H4 (cell line): Measurements from ENCODE around the gene TEAD4. TPM values are rescaled to one million over a fixed set of nuclear protein-coding genes. Genes with fewer than 3 reads are reported as not detected.
A peak's percentile ranks its signal among the peaks of the same experiment; 100 is the strongest.

Experiments used
- DNase-seq: peaks from one replicate; pipeline ENCODE4 v3.0.0-alpha.2; 2015; ENCODE audit warnings: low spot score
- total RNA-seq: library from RNA; depleted of rRNA; stranded (reverse); fragments of >200 nt; shearing (Covaris generic); gene quantifications from 2 replicates; pipeline ENCODE4 v1.2.3, GENCODE V29; 2014

Gene TEAD4
- total RNA-seq, 1 experiment from 2014 or later, result 23.6 TPM

GRCh38 chr12:2960390-2960956 lies 1.3 kb downstream of the TEAD4 start:
- peak; percentile 26 for DNase-seq

- no peak for DNase-seq
Measured at GRCh38 chr12:2960996-2961616, 1.9 kb downstream of the TEAD4 start.

- no peak for DNase-seq
Measured at GRCh38 chr12:2961705-2962104, 2.5 kb downstream of the TEAD4 start.

GRCh38 chr12:2963154-2963759 lies 4.1 kb downstream of the TEAD4 start:
- no peak for DNase-seq

- no peak for DNase-seq
Measured at GRCh38 chr12:2963760-2964292, 4.6 kb downstream of the TEAD4 start.

- DNase-seq, result no peak
Measured at GRCh38 chr12:2967651-2968050, 8.5 kb downstream of the TEAD4 start.

- no peak for DNase-seq
Measured at GRCh38 chr12:2970744-2971143, 11.5 kb downstream of the TEAD4 start.

GRCh38 chr12:2973566-2973965 lies 14.4 kb downstream of the TEAD4 start:
- no peak for DNase-seq

GRCh38 chr12:2974560-2974971 lies 15.4 kb downstream of the TEAD4 start:
- DNase-seq, result no peak

- no peak for DNase-seq
Measured at GRCh38 chr12:2976581-2976996, 17.4 kb downstream of the TEAD4 start.

GRCh38 chr12:2977776-2978175 lies 18.6 kb downstream of the TEAD4 start:
- DNase-seq, result no peak

- no peak for DNase-seq
Measured at GRCh38 chr12:2979806-2980205, 20.6 kb downstream of the TEAD4 start.

- no peak for DNase-seq
Measured at GRCh38 chr12:2980630-2981029, 21.4 kb downstream of the TEAD4 start.

- DNase-seq, result no peak
Measured at GRCh38 chr12:2982361-2982760, 23.2 kb downstream of the TEAD4 start.

- DNase-seq, result no peak
Measured at GRCh38 chr12:2984249-2984648, 25.1 kb downstream of the TEAD4 start.

GRCh38 chr12:2984698-2985097 lies 25.5 kb downstream of the TEAD4 start:
- no peak for DNase-seq

- DNase-seq, result no peak
Measured at GRCh38 chr12:2986876-2987275, 27.7 kb downstream of the TEAD4 start.

GRCh38 chr12:2988494-2988893 lies 29.3 kb downstream of the TEAD4 start:
- DNase-seq, result no peak

- no peak for DNase-seq
Measured at GRCh38 chr12:2992724-2993123, 33.5 kb downstream of the TEAD4 start.

GRCh38 chr12:2997989-2998670 lies 38.9 kb downstream of the TEAD4 start:
- DNase-seq, result no peak

- no peak for DNase-seq
Measured at GRCh38 chr12:2998789-2999264, 39.6 kb downstream of the TEAD4 start.

GRCh38 chr12:2999265-2999841 lies 40.2 kb downstream of the TEAD4 start:
- no peak for DNase-seq
